Mucosa of descending colon (tissue), 3 donors: ENCODE data around the gene ADCY9. TPM values are rescaled to one million over a fixed set of nuclear protein-coding genes. Genes with fewer than 3 reads are reported as not detected.
A peak's percentile ranks its signal among the peaks of the same experiment; 100 is the strongest.
"Not testable (repeated sequence)": the region's sequence is repeated elsewhere in the genome, so short reads cannot be mapped to it uniquely, and the experiment has no call there.

ENCODE experiments used
- ATAC-seq: fragments of 200-7000 bp; cut with Tn5 transposase; one replicate; pipeline ENCODE4 v1.9.1; 2020; ENCODE audit warnings: mild to moderate bottlenecking, moderate library complexity
- DNase-seq, 3 donors: peaks; one replicate each; pipeline ENCODE4 v3.0.0-alpha.2; 2020
- H3K36me3 ChIP-seq: fragments of 200-600 bp; one replicate; pipeline ENCODE4 v1.8.0; 2021; ENCODE audit warnings: low read depth, mild to moderate bottlenecking
- H3K4me1 ChIP-seq: fragments of 200-600 bp; one replicate; pipeline ENCODE4 v1.8.0; 2021; ENCODE audit warnings: low read depth, mild to moderate bottlenecking
- H3K4me3 ChIP-seq: fragments of 200-600 bp; one replicate; pipeline ENCODE4 v1.8.0; 2021; ENCODE audit warnings: mild to moderate bottlenecking
- H3K9me3 ChIP-seq: fragments of 200-600 bp; one replicate; pipeline ENCODE4 v1.8.0; 2021; ENCODE audit warnings: mild to moderate bottlenecking
- intact Hi-C, 2 donors: fragments of 100-400 bp; cut with DNase I in 1 of 2; cut with micrococcal nuclease in 1 of 2; formaldehyde crosslinking; loops; one replicate each; pipeline versions ENCODE4 v1.11.0 to v1.11.1; 2022; cut with DNase I, micrococcal nuclease
- total RNA-seq, 3 donors: library from RNA; stranded (reverse); fragmentation: NEBNext Ultra II Directional in 2 of 3; extraction: Animal tissue kit (Norgen Biotek cat#: 25700) in 2 of 3; gene quantifications; one replicate each; pipeline versions ENCODE4 v1.2.1 to v1.2.4, GENCODE V29; 2021 to 2023
- TF ChIP-seq, protein P1 (sequence below): fragments of 200-600 bp; IDR thresholded peaks from one replicate; pipeline ENCODE4 v1.8.0; 2022; ENCODE audit warnings: antibody characterized with exemption, mild to moderate bottlenecking
- donor health status: DM: no; HTN: no; CAD: no; lungs with moderate emphysema.
- donor health status: DM: no; HTN: no; CAD: no.
- donor health status: DM: no; HTN: yes; CAD: no.

The ADCY9 gene
- total RNA-seq, 3 donors from 2014 or later = 30.0 to 50.8 (median 41.8) TPM

DNA sequence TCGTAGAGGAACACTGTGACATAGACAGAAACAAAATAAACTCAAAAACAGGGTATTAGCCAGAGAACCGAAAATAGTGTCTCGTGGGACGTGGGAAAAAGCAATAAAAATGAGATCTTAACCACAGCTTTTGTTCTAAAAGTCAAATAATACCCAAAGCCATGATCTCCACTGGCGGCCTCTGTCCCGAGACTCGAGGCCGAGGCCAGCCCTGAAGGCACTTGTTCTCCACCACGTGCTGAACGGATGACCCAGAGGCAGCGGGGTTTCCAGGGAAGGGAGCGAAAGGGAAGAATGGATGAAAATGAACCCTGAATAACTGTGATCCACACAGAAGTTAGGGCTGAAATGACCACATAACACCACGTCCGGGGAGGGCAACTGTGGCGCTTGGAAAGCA is 150.9 kb downstream of the ADCY9 start:
- Histone ChIP-seq H3K4me1 (peaks cover 4% of the 10 kb centered on the region), H3K36me3 (no peaks in the 10 kb centered on the region), H3K9me3 (no peaks in the 10 kb centered on the region), H3K4me3 (no peak overlapping the region)
- DNase-seq (no peak), ATAC-seq (no peak)
- intact Hi-C loops = no loop called here
- TF ChIP-seq, protein P1, sequence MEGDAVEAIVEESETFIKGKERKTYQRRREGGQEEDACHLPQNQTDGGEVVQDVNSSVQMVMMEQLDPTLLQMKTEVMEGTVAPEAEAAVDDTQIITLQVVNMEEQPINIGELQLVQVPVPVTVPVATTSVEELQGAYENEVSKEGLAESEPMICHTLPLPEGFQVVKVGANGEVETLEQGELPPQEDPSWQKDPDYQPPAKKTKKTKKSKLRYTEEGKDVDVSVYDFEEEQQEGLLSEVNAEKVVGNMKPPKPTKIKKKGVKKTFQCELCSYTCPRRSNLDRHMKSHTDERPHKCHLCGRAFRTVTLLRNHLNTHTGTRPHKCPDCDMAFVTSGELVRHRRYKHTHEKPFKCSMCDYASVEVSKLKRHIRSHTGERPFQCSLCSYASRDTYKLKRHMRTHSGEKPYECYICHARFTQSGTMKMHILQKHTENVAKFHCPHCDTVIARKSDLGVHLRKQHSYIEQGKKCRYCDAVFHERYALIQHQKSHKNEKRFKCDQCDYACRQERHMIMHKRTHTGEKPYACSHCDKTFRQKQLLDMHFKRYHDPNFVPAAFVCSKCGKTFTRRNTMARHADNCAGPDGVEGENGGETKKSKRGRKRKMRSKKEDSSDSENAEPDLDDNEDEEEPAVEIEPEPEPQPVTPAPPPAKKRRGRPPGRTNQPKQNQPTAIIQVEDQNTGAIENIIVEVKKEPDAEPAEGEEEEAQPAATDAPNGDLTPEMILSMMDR = no peak

DNA sequence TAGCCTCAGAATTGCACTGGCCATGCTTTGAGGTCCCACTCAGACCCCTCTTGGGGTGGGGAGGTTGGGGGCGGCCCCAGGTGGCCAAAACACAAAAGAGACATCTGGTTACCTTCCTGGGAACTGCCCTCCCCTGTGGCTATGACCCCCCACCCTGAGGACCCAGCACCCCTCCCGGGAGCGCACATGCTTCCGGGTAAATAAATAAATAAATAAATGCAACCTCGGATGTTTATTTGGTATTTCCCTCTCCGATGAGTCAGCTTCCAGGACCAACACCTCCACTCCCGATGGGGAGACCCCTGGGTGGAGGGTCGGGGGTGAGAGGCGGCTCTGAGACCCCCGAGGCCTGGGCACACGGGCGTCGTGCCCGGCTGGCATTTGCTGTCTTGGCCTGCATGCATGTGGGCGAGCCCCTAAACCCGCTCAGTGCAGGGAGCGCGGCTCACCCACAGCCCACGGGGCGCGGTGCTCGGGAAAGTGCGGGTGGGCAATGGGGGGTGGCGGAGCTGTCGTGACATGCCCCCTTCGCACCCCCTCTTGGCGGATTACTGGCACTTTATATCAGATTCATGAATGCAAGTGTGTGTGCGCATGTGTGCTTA is 151.5 kb downstream of the ADCY9 start:
- no peak for DNase-seq
- no peak for ATAC-seq
- Histone ChIP-seq H3K9me3 (no peaks in the 10 kb centered on the region), H3K4me3 (no peak overlapping the region), H3K4me1 (peaks cover 9% of the 10 kb centered on the region), H3K36me3 (no peaks in the 10 kb centered on the region)
- TF ChIP-seq, protein P1 = no peak
- intact Hi-C loops = no loop called here

DNA sequence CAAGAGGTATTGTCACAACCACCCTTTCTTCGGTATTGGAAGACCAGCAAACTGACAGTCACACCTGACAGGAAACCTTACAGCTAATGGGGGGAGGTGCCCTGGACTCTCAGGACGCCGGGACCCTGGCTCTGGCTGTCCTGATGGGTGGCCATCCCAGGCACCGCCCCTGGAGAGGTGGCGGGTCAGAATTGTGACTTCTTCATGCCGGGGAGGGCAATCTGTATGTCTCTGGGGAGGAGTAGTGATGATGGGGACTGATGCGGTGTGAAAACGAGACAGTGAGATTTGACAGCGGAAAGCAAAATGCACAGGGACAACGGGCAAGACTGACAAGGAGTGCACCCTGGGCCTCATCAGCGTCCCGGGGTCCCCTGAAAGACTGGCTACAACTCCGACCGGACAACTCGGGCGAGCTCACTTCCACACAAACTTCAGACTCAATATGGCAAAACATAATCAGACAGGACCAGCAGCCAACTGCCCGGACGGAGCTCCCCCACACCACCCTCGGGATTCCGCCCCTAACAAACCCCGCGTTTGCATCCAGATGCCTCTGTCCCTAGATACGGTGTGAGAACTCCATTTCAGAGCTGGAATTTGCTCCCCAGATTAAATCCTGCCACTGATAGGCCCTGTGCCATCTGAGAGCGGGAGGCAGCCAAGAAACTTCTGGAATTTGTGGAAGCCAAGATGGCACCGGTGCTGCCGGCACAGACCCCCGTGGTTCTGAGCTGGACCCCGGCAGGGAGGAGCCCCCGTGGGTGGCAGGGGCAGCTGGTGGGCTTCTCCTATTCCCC is 152.2 kb downstream of the ADCY9 start:
- H3K4me1 ChIP-seq = peaks cover 9% of the 10 kb centered on the region
- ATAC-seq (no peak), DNase-seq (no peak)
- TF ChIP-seq, protein P1 = no peak
- no peaks in the 10 kb centered on the region for H3K9me3 ChIP-seq
- no peak overlapping the region for H3K4me3 ChIP-seq
- no peaks in the 10 kb centered on the region for H3K36me3 ChIP-seq
- intact Hi-C loops = no loop called here

DNA sequence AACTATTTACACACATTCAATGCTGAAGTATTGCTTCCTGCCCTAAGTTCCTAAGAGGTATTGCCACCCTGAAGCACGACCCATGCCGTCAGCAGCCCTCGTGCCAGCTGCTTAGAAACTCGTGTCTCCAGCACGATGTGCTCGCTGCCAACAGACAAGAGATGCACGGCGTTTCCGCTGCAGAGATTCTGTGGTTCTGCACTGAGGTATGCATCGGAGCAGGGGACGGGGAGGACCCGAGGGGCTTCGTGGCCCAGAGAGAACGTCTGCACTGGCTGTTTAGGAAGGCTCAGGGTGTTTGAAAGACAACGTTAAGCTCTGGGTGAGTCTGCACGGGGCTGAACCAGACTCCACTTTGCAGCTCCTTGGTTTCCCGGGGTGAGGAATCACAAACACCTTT is 153.0 kb downstream of the ADCY9 start:
- Histone ChIP-seq H3K36me3 (no peaks in the 10 kb centered on the region), H3K4me1 (peaks cover 9% of the 10 kb centered on the region), H3K4me3 (no peak overlapping the region), H3K9me3 (no peaks in the 10 kb centered on the region)
- TF ChIP-seq, protein P1 = no peak
- no peak for DNase-seq
- ATAC-seq = no peak
- intact Hi-C loops = no loop called here

DNA sequence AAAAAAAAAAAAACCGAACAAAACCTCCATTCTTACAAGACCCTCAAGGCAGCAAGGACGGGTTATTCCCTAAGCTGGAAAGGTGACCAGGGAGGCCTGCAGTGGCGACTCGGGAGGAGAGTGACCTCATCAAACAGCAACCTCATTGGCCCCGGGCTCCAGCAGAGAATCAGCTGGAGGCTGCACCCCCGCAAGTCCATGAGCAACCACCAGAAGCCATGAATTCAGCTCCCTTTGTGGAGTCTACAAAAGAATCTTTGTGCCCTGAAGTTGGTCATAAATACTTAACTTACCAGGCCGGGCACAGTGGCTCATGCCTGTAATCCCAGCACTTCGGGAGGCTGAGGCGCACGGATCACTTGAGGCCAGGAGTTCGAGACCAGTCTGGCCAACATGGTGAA is 154.8 kb downstream of the ADCY9 start:
- ATAC-seq (no peak), DNase-seq (no peak)
- Histone ChIP-seq H3K4me1 (peaks cover 9% of the 10 kb centered on the region), H3K4me3 (no peak overlapping the region), H3K36me3 (no peaks in the 10 kb centered on the region), H3K9me3 (no peaks in the 10 kb centered on the region)
- TF ChIP-seq, protein P1 = no peak
- intact Hi-C loops = no loop called here

DNA sequence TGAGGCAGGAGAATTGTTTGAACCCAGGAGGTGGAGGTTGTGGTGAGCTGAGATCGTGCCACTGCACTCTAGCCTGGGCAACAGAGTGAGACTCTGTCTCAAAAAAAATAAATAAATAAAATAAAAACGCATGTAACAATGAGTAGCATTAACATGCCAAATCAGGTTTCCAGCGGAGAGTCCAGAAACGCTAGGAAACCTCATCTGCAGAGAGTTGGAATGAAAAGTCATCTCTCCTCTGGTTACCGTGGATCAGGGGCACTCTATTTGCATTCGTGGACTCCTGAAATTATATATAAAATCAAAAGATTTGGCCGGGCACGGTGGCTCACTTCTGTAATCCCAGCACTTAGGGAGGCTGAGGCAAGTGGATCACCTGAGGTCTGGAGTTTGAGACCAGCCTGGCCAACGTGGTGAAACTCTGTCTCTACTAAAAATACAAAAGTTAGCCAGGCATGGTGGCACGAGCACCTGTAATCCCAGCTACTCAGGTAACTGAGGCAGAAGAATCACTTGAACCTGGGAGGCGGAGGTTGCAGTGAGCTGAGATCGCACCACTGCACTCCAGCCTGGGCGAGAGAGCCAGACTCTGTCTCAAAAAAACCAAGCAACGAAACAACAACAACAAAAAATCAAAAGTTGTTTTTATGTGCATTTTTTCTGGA is 156.2 kb downstream of the ADCY9 start:
- H3K36me3 ChIP-seq, DNase-seq, H3K4me1 ChIP-seq, H3K4me3 ChIP-seq, intact Hi-C loops, H3K9me3 ChIP-seq: not testable (repeated sequence)
- ATAC-seq = peak; percentile 25
